Mesendoderm (in vitro differentiated cells): ENCODE results near the gene SDR42E2.

ENCODE experiments used
- DNase-seq: peaks from one replicate; pipeline ENCODE4 v3.0.0; 2013
- H2AK5ac ChIP-seq: 2 replicates; pipeline ENCODE4 v1.6.1; 2013; ENCODE audit warnings: low read length, inconsistent platforms
- H2BK120ac ChIP-seq: 2 replicates; pipeline ENCODE4 v1.6.1; 2013; ENCODE audit warnings: low read depth, mild to moderate bottlenecking, low read length, moderate library complexity, mixed read lengths
- H2BK15ac ChIP-seq: replicated peaks from 2 replicates; pipeline ENCODE4 v1.6.1; 2013; ENCODE audit warnings: low read depth, mild to moderate bottlenecking, moderate library complexity
- H2BK5ac ChIP-seq: 2 replicates; pipeline ENCODE4 v1.6.1; 2013; ENCODE audit warnings: low read length, inconsistent platforms
- H3K18ac ChIP-seq: 2 replicates; pipeline ENCODE4 v1.6.1; 2013; ENCODE audit warnings: mild to moderate bottlenecking, low read length, mixed read lengths
- H3K23ac ChIP-seq: one replicate; pipeline ENCODE4 v1.6.1; 2013; ENCODE audit warnings: low read length
- H3K27ac ChIP-seq: 2 replicates; pipeline ENCODE4 v1.5.1; 2013; ENCODE audit warnings: low read depth, mild to moderate bottlenecking, inconsistent platforms, low read length, moderate library complexity
- H3K27me3 ChIP-seq: 2 replicates; pipeline ENCODE4 v1.6.1; 2013; ENCODE audit warnings: low read length, control low read depth, mild to moderate bottlenecking, inconsistent platforms; ENCODE audit not compliant: insufficient read depth, poor library complexity
- H3K36me3 ChIP-seq: 2 replicates; pipeline ENCODE4 v1.6.1; 2013; ENCODE audit warnings: low read length, inconsistent platforms; ENCODE audit not compliant: control insufficient read depth, insufficient read depth
- H3K4ac ChIP-seq: one replicate; pipeline ENCODE4 v1.6.1; 2013; ENCODE audit warnings: low read depth, mild to moderate bottlenecking, low read length, moderate library complexity
- H3K4me1 ChIP-seq: 2 replicates; pipeline ENCODE4 v1.6.1; 2013; ENCODE audit warnings: low read depth, low read length, inconsistent platforms; ENCODE audit not compliant: control insufficient read depth
- H3K4me2 ChIP-seq: 2 replicates; pipeline ENCODE4 v1.6.1; 2013; ENCODE audit warnings: low read length
- H3K4me3 ChIP-seq: 2 replicates; pipeline ENCODE4 v1.5.1; 2013; ENCODE audit warnings: mild to moderate bottlenecking, low read length
- H3K56ac ChIP-seq: one replicate; pipeline ENCODE4 v1.6.1; 2013; ENCODE audit warnings: low read length
- H3K79me1 ChIP-seq: 2 replicates; pipeline ENCODE4 v1.6.1; 2013; ENCODE audit warnings: low read length, inconsistent platforms
- H3K79me2 ChIP-seq: 2 replicates; pipeline ENCODE4 v1.6.1; 2013; ENCODE audit warnings: mild to moderate bottlenecking, low read length; ENCODE audit not compliant: control insufficient read depth, insufficient read depth
- H3K9ac ChIP-seq: 2 replicates; pipeline ENCODE4 v1.6.1; 2013; ENCODE audit warnings: low read length, inconsistent platforms
- H4K5ac ChIP-seq: one replicate; pipeline ENCODE4 v1.6.1; 2013; ENCODE audit warnings: low read length
- H4K8ac ChIP-seq: one replicate; pipeline ENCODE4 v1.6.1; 2013; ENCODE audit warnings: low read depth, mild to moderate bottlenecking, control low read depth, low read length, moderate library complexity
- WGBS: extraction: QIAGEN DNeasy Blood & Tissue Kit; methylation state at CpG from one replicate; pipeline ENCODE4 v1.1.7; 2013; ENCODE audit warnings: low lambda C conversion rate, missing lambda C conversion rate; ENCODE audit not compliant: insufficient coverage; ENCODE audit errors: extremely low coverage; 5-methylcytosine and 5-hydroxymethylcytosine counted together

The SDR42E2 gene

DNA sequence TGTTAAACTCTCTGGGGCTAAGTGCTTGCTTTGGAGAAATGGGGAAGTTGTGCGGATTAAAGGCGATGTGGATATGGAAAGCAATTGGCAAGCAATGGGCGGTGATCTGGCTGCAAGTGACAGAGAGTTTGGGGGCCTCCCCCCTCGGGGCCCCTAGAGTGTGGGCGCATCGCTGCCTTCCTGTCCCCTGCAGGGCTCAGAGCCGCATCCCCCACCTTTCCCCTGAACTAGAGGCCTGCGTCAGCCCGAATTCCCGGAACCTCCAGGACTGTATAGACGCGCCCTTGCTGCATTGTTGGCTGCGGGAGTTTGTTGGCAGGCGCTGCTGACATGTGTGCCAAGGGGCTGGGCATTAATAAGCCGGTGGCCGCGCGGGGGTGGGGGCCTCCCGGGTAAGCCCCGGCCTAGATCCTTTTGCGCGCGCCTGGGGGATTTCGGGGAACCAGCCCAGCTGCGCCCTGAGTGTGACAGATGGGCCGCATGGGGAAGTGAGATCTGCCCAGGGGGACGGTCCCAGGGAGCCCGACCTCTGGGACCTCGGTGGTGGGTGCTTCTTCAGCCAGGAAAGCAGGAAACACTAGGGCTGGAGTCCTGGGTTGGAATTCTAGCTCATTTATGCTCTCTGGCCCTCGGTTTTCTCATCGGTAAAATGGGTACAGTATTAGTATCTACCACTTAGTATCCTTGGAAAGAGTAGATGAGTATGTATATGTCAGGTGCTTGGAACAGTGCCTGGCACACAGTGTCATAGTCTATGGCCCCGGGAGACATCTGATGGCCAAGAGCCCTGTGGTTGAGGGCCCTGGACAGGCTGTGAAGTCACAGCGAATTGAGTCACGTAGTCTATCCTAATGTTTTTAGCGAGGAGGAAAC is 44.8 kb downstream of the SDR42E2 start:
- Histone ChIP-seq H2AK5ac (no peak overlapping the region), H3K4me2 (peak overlapping the region; percentile 96), H3K27ac (no peak overlapping the region), H3K4me3 (peak overlapping the region; percentile 79), H3K27me3 (no peaks in the 10 kb centered on the region), H3K23ac (no peak overlapping the region), H2BK120ac (no peak overlapping the region), H3K4ac (no peak overlapping the region), H2BK15ac (no peak overlapping the region), H2BK5ac (no peak overlapping the region), H3K79me2 (no peaks in the 10 kb centered on the region), H4K8ac (no peak overlapping the region), H3K79me1 (peaks cover 7% of the 10 kb centered on the region), H3K9ac (peak overlapping the region; percentile 90), H3K18ac (no peak overlapping the region), H3K56ac (peak overlapping the region; percentile 98), H4K5ac (no peak overlapping the region), H3K36me3 (no peaks in the 10 kb centered on the region), H3K4me1 (no peaks in the 10 kb centered on the region)
- DNase-seq, result no peak
- no CpG with 5 or more reads among the region's 35 CpGs for WGBS

DNA sequence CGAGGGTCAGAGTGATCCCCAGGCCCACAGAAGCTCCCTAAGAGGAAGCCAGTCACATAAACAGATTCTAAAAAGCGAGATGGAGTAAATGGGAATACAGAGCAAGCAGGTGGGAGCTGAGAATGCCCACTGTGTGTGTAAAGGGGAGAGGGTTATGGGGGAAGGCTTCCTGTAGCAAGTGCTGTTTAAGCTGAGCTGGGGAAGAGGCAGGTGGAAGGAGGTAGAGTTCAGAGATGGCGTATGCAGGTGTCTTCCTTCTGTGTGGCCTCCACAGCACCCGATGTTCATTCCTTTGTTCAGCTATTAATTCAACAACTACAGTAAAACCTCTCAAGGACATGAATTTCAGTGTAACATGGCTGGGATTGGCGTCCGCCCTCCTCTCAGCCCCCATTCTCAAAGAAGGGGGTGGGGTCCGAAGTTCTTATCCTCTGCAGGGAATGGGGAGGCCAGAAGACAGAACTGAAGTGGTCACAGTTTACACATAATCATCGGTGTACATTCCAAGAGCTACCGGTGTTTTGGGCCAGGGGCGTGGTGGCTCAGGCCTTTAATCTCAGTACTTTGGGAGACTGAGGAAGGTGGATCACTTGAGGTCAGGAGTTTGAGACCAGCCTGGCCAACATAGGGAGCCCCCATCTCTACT is 45.5 kb downstream of the SDR42E2 start:
- no peak overlapping the region for H3K18ac ChIP-seq
- no peak overlapping the region for H3K4me3 ChIP-seq
- H3K56ac ChIP-seq, result no peak overlapping the region
- no peak overlapping the region for H3K4me2 ChIP-seq
- no peak for DNase-seq
- no CpG with 5 or more reads among the region's 10 CpGs for WGBS
- no peaks in the 10 kb centered on the region for H3K36me3 ChIP-seq
- H3K27me3 ChIP-seq, result no peaks in the 10 kb centered on the region
- H3K23ac ChIP-seq, result no peak overlapping the region
- H3K27ac ChIP-seq, result no peak overlapping the region
- H3K79me2 ChIP-seq, result no peaks in the 10 kb centered on the region
- peaks cover 7% of the 10 kb centered on the region for H3K79me1 ChIP-seq
- H2AK5ac ChIP-seq, result no peak overlapping the region
- no peak overlapping the region for H2BK5ac ChIP-seq
- no peak overlapping the region for H3K9ac ChIP-seq
- H2BK15ac ChIP-seq, result no peak overlapping the region
- no peak overlapping the region for H4K8ac ChIP-seq
- H4K5ac ChIP-seq, result no peak overlapping the region
- H3K4me1 ChIP-seq, result no peaks in the 10 kb centered on the region
- no peak overlapping the region for H3K4ac ChIP-seq
- H2BK120ac ChIP-seq, result no peak overlapping the region

DNA sequence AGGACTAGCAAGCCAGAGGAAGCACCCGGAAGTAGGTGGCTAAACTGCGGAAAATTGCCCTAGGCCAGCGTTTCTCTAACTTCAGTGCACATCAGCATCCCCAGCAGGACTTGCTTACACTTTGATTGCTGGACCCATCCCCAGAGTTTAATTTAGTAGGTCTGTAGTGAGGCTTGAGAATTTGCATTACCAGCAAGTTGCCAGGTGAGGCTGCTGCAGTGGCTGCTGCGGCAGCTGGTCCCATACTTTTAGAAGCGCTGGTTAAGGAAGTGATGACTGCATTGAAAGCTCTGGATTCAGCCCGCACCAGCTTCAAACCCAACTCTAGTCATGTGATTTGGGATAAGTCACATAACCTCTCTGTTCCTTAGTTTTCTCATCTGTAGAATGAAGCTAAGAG is 48.0 kb downstream of the SDR42E2 start:
- Histone ChIP-seq H3K4me3 (no peak overlapping the region), H3K18ac (no peak overlapping the region), H4K5ac (no peak overlapping the region), H3K79me2 (no peaks in the 10 kb centered on the region), H3K27ac (no peak overlapping the region), H3K9ac (no peak overlapping the region), H3K4ac (no peak overlapping the region), H3K27me3 (no peaks in the 10 kb centered on the region), H3K4me1 (no peaks in the 10 kb centered on the region), H2AK5ac (no peak overlapping the region), H3K56ac (no peak overlapping the region), H3K23ac (no peak overlapping the region), H2BK120ac (no peak overlapping the region), H3K36me3 (no peaks in the 10 kb centered on the region), H2BK5ac (no peak overlapping the region), H4K8ac (no peak overlapping the region), H3K4me2 (no peak overlapping the region), H2BK15ac (no peak overlapping the region), H3K79me1 (peaks cover 7% of the 10 kb centered on the region)
- DNase-seq, result no peak
- no CpG with 5 or more reads among the region's 6 CpGs for WGBS

DNA sequence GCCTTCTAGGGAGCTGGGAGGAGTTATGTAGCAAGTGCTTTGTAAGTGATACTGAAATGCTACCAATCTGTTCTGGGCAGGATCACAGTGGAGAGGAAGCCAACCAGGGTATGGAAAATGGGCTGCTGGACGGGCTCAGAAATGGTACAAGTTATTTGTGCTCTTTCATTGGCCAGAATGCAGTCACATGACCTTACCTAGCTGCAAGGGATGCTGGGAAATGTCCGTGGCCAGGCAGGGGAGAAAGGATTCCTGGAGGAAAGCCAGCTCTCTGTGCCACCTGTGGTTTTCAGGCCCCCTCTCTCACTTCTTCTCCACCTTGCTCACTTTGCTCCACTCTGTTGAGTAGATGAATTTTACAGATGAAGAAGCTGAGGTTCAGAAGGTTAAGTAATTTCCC is 48.5 kb downstream of the SDR42E2 start:
- H3K79me2 ChIP-seq, result no peaks in the 10 kb centered on the region
- no peak overlapping the region for H4K5ac ChIP-seq
- H3K27me3 ChIP-seq, result no peaks in the 10 kb centered on the region
- H3K4me2 ChIP-seq, result no peak overlapping the region
- H3K56ac ChIP-seq, result no peak overlapping the region
- H2BK5ac ChIP-seq, result no peak overlapping the region
- no peak overlapping the region for H3K18ac ChIP-seq
- H3K36me3 ChIP-seq, result no peaks in the 10 kb centered on the region
- H2BK15ac ChIP-seq, result no peak overlapping the region
- WGBS, result no CpG with 5 or more reads among the region's 2 CpGs
- H2BK120ac ChIP-seq, result no peak overlapping the region
- H3K79me1 ChIP-seq, result peaks cover 7% of the 10 kb centered on the region
- H2AK5ac ChIP-seq, result no peak overlapping the region
- no peak overlapping the region for H3K23ac ChIP-seq
- no peaks in the 10 kb centered on the region for H3K4me1 ChIP-seq
- no peak for DNase-seq
- no peak overlapping the region for H3K4me3 ChIP-seq
- no peak overlapping the region for H3K9ac ChIP-seq
- H4K8ac ChIP-seq, result no peak overlapping the region
- no peak overlapping the region for H3K4ac ChIP-seq
- H3K27ac ChIP-seq, result no peak overlapping the region

DNA sequence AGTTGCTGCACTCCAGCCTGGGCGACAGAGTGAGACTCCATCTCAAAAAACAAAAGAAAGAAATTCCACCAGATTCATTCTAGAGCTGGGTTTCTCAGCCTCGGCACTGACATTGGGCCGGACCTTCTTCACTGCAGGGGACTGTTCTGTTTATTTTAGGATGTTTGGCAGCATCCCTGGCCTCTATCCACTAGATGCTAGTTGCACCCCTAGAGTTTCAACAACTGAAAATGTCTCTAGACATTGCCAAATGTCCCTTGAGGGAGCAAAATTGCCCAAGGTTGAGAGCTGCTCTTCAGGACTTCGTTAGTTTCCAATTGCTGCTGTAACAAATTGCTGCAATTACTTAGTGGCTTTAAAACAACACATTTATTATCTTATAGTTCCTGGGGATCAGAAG is 50.9 kb downstream of the SDR42E2 start:
- Histone ChIP-seq H3K4me3 (no peak overlapping the region), H4K8ac (no peak overlapping the region), H3K23ac (no peak overlapping the region), H3K4me2 (no peak overlapping the region), H3K4me1 (no peaks in the 10 kb centered on the region), H2BK120ac (no peak overlapping the region), H2BK15ac (no peak overlapping the region), H3K27ac (no peak overlapping the region), H3K27me3 (no peaks in the 10 kb centered on the region), H3K4ac (no peak overlapping the region), H3K18ac (no peak overlapping the region), H3K79me2 (no peaks in the 10 kb centered on the region), H2AK5ac (no peak overlapping the region), H3K36me3 (no peaks in the 10 kb centered on the region), H3K9ac (no peak overlapping the region), H4K5ac (no peak overlapping the region), H3K79me1 (peaks cover 1% of the 10 kb centered on the region), H2BK5ac (no peak overlapping the region), H3K56ac (no peak overlapping the region)
- no peak for DNase-seq
- WGBS, result no CpG with 5 or more reads among the region's 4 CpGs
